ENCODE results near the gene G6PD. TPM values are rescaled to one million over a fixed set of nuclear protein-coding genes. Genes with fewer than 3 reads are reported as not detected.

Gene G6PD
- total RNA-seq, 6 donors from 2014 or later = 50.4 to 112 (median 81.7) TPM

DNA sequence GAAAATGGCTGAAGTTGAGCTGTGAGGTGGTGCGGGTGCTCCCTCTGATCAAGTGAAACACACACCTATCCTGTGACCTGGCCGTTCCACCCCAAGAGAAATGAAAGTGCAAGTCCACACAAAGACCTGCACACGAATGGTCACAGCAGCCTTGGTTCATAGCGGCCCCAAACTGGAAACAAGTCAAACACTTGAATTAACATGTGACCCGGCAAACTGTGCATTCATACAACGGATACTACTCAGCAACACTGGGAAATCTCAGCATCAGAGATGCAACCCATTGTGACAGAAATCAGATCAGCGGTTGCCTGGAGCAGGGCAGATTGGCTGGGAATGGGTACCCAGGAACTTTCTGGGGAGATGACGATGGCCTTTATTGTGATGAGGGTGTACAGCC, 7.6 kb downstream of the G6PD start:
- Histone ChIP-seq H3K36me3 (peaks cover 0 to 19% (median 2%) of the 10 kb centered on the region in 4 donors), H3K9me3 (no peaks in the 10 kb centered on the region), H3K27ac (peak overlapping the region in 1 of 4 donors; percentile 18), H3K4me1 (peaks cover 16 to 37% (median 28%) of the 10 kb centered on the region in 4 donors), H3K27me3 (no peaks in the 10 kb centered on the region), H3K4me3 (no peak overlapping the region)
- WGBS, 2 donors = 74 to 90% methylated on average over 5 to 8 of the region's 8 CpGs
- no peak for ATAC-seq (ENCODE audit: low FRiP score in 2 of 2)
- TF ChIP-seq, protein P1, sequence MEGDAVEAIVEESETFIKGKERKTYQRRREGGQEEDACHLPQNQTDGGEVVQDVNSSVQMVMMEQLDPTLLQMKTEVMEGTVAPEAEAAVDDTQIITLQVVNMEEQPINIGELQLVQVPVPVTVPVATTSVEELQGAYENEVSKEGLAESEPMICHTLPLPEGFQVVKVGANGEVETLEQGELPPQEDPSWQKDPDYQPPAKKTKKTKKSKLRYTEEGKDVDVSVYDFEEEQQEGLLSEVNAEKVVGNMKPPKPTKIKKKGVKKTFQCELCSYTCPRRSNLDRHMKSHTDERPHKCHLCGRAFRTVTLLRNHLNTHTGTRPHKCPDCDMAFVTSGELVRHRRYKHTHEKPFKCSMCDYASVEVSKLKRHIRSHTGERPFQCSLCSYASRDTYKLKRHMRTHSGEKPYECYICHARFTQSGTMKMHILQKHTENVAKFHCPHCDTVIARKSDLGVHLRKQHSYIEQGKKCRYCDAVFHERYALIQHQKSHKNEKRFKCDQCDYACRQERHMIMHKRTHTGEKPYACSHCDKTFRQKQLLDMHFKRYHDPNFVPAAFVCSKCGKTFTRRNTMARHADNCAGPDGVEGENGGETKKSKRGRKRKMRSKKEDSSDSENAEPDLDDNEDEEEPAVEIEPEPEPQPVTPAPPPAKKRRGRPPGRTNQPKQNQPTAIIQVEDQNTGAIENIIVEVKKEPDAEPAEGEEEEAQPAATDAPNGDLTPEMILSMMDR (IDR thresholded peaks at IDR 0.05) = no peak
- TF ChIP-seq POLR2AphosphoS5 (IDR thresholded peaks at IDR 0.05) (no peak), EP300 (IDR thresholded peaks at IDR 0.05) (no peak), POLR2A (IDR thresholded peaks at IDR 0.05) (no peak)
- DNase-seq = no peak

DNA sequence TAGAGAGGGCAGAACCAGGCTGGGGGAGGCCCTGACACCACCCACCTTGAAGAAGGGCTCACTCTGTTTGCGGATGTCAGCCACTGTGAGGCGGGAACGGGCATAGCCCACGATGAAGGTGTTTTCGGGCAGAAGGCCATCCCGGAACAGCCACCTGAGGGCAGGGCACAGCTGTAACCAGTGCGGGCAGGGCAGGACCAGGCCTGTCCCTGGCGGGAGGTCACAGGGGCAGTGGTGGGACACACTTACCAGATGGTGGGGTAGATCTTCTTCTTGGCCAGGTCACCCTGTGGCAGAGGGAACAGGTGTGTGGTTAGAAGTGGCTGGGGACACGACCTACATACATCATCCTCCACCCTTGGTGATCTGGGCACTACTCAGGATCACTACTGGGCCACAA, 10.8 kb downstream of the G6PD start:
- H3K36me3 ChIP-seq = peaks cover 0 to 40% (median 16%) of the 10 kb centered on the region in 4 donors
- H3K4me3 ChIP-seq = no peak overlapping the region
- H3K4me1 ChIP-seq = peaks cover 3 to 18% (median 7%) of the 10 kb centered on the region in 4 donors
- H3K27ac ChIP-seq = no peak overlapping the region
- WGBS, 2 donors = 83 to 90% methylated on average over 5 to 9 of the region's 9 CpGs
- TF ChIP-seq POLR2A (IDR thresholded peaks at IDR 0.05) (no peak), EP300 (IDR thresholded peaks at IDR 0.05) (no peak), POLR2AphosphoS5 (IDR thresholded peaks at IDR 0.05) (no peak)
- TF ChIP-seq, protein P1 (IDR thresholded peaks at IDR 0.05) = no peak
- no peak for DNase-seq
- no peaks in the 10 kb centered on the region for H3K27me3 ChIP-seq
- no peaks in the 10 kb centered on the region for H3K9me3 ChIP-seq
- no peak for ATAC-seq (ENCODE audit: low FRiP score in 2 of 2)

DNA sequence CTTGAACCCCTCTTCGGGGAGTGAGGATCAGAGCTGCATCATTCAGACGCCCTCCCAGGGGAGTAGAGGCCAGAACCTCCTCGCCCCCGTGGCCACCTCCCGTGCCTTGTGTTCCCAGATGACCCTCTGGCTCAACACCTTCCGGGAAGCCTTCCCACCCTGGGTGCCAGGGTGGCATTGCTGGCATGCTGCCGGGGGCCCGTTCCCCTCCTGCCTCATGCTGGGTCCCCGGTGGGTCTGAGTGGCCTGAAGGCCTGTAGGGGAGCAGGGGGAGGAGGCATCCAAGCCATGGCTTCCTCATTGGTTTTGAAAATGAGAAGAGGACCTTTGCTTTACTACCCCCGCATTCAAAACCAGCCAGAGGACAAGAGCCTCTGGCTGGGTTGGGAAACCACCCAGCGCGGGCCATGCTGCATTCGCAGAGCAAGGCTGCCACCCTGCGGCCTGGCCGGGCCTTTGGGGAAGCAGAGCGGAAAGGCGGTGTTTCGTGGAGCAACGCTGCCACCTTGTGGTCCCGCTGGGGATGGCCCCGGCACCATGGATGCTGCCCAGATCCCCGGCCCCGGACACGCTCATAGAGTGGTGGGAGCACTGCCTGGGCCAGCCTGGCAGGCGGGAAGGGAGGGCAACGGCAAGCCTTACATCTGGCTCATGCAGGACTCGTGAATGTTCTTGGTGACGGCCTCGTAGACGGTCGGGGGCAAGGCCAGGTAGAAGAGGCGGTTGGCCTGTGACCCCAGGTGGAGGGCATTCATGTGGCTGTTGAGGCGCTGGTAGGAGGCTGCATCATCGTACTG, 11.9 kb downstream of the G6PD start:
- peaks cover 0 to 40% (median 16%) of the 10 kb centered on the region in 4 donors for H3K36me3 ChIP-seq
- DNase-seq (peak; percentile 91 to 96), ATAC-seq (ENCODE audit: low FRiP score in 2 of 2) (peak; percentile 91 to 97)
- TF ChIP-seq EP300 (IDR thresholded peaks at IDR 0.05) = no peak
- TF ChIP-seq, protein P1 (IDR thresholded peaks at IDR 0.05) = peak; percentile 98 to 100 (median 99)
- TF ChIP-seq POLR2AphosphoS5 (IDR thresholded peaks at IDR 0.05) = peak; percentile 43 to 77
- no peak for TF ChIP-seq POLR2A (IDR thresholded peaks at IDR 0.05)
- peaks cover 3 to 8% (median 4%) of the 10 kb centered on the region in 4 donors for H3K4me1 ChIP-seq
- 0 to 41% methylated on average over 1 to 16 of the region's 34 CpGs for WGBS, 2 donors
- H3K27me3 ChIP-seq = no peaks in the 10 kb centered on the region
- no peaks in the 10 kb centered on the region for H3K9me3 ChIP-seq
- peak overlapping the region in 2 of 4 donors; percentile 17 to 42 for H3K27ac ChIP-seq
- H3K4me3 ChIP-seq = no peak overlapping the region

DNA sequence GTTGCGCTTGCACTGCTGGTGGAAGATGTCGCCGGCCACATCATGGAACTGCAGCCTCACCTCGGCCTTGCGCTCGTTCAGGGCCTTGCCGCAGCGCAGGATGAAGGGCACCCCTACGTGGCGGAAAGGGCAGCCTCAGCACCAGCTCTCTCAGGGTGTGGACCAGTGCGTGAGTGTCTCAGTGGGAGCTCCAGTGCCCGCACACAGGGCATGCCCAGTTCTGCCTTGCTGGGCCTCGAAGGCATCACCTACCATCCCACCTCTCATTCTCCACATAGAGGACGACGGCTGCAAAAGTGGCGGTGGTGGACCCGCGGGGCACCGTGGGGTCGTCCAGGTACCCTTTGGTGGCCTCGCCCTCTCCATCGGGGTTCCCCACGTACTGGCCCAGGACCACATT, 14.0 kb downstream of the G6PD start:
- H3K27ac ChIP-seq = no peak overlapping the region
- DNase-seq (no peak), ATAC-seq (ENCODE audit: low FRiP score in 2 of 2) (no peak)
- H3K9me3 ChIP-seq = no peaks in the 10 kb centered on the region
- peaks cover 0 to 40% (median 16%) of the 10 kb centered on the region in 4 donors for H3K36me3 ChIP-seq
- H3K27me3 ChIP-seq = no peaks in the 10 kb centered on the region
- 90 to 92% methylated on average over 2 to 23 of the region's 23 CpGs for WGBS, 2 donors
- no peak overlapping the region for H3K4me3 ChIP-seq
- TF ChIP-seq POLR2AphosphoS5 (IDR thresholded peaks at IDR 0.05) = no peak
- TF ChIP-seq POLR2A (IDR thresholded peaks at IDR 0.05) = no peak
- no peak for TF ChIP-seq EP300 (IDR thresholded peaks at IDR 0.05)
- TF ChIP-seq, protein P1 (IDR thresholded peaks at IDR 0.05) = no peak
- H3K4me1 ChIP-seq = peaks cover 3 to 4% (median 4%) of the 10 kb centered on the region in 4 donors

Measured in upper lobe of left lung (tissue), 6 donors.